Stomach (tissue), 19 donors: ENCODE data around the gene NKG7. TPM values are rescaled to one million over a fixed set of nuclear protein-coding genes. Genes with fewer than 3 reads are reported as not detected.
"Not testable (repeated sequence)": the region's sequence is repeated elsewhere in the genome, so short reads cannot be mapped to it uniquely, and the experiment has no call there.

Source experiments
- DNase-seq, 2 donors: peaks; one replicate each; pipeline versions ENCODE4 v3.0.0 to v3.0.0-alpha.2; 2013 to 2019
- H3K27ac ChIP-seq, 5 donors: fragments of 200-600 bp in 4 of 5; sonication (generic) in 4 of 5; one replicate each; pipeline ENCODE4 v1.5.1; 2013 to 2019; ENCODE audit warnings: mild to moderate bottlenecking in 1 of 5, moderate library complexity in 1 of 5
- H3K27me3 ChIP-seq, 3 donors: fragments of 200-600 bp; sonication (generic); one replicate each; pipeline ENCODE4 v1.5.1; 2017 to 2019; ENCODE audit warnings: mixed run types in 1 of 3
- H3K36me3 ChIP-seq, 4 donors: fragments of 200-600 bp; sonication (generic); 1 replicate in 3 of 4; 2 replicates in 1 of 4; pipeline ENCODE4 v1.5.1; 2016 to 2019
- H3K4me1 ChIP-seq, 4 donors: fragments of 200-600 bp; sonication (generic); one replicate each; pipeline ENCODE4 v1.5.1; 2016 to 2019
- H3K4me3 ChIP-seq, 4 donors: fragments of 200-600 bp; sonication (generic) in 3 of 4; one replicate each; pipeline ENCODE4 v1.5.1; 2016 to 2019; ENCODE audit warnings: mild to moderate bottlenecking in 1 of 4
- H3K9me3 ChIP-seq, 4 donors: fragments of 200-600 bp; sonication (generic); one replicate each; pipeline ENCODE4 v1.5.1; 2016 to 2019
- EP300 ChIP-seq: sonication (generic); formaldehyde crosslinking; IDR thresholded peaks from one replicate; pipeline ENCODE4 v1.6.1; 2017; ENCODE audit warnings: antibody characterized with exemption
- POLR2A ChIP-seq, 4 donors: fragments of 450-650 bp; IDR thresholded peaks; one replicate each; pipeline ENCODE4 v1.6.1; 2016; ENCODE audit warnings: antibody characterized with exemption in 4 of 4, control low read depth in 2 of 4, mild to moderate bottlenecking in 1 of 4, moderate library complexity in 1 of 4
- POLR2AphosphoS5 ChIP-seq, 3 donors: sonication (generic); formaldehyde crosslinking; IDR thresholded peaks; one replicate each; pipeline ENCODE4 v1.6.1; 2016; ENCODE audit warnings: antibody characterized with exemption in 3 of 3
- WGBS, 5 donors: extraction: QIAGEN DNeasy Blood & Tissue Kit in 3 of 5; methylation state at CpG; one replicate each; pipeline versions ENCODE4 v1.1.5 to v1.1.7; 2013 to 2018; 5-methylcytosine and 5-hydroxymethylcytosine counted together
- intact Hi-C: fragments of 100-400 bp; cut with DNase I; formaldehyde crosslinking; loops from one replicate; pipeline ENCODE4 v1.15.1; 2023; ENCODE audit warnings: low total_unique reads
- long read RNA-seq, 10 donors: transcript quantifications; one replicate each; lab custom pipeline, GENCODE V29; 2026
- polyA plus RNA-seq, 3 donors: library from polyadenylated mRNA; stranded (reverse); fragments of 200-250 nt; gene quantifications; one replicate each; pipeline ENCODE4 v1.2.3, GENCODE V29; 2013
- total RNA-seq, 5 donors: library from RNA; depleted of rRNA; stranded (reverse); fragments of >200 nt; gene quantifications; one replicate each; pipeline versions ENCODE4 v1.1.0 to v1.2.3, GENCODE V29; 2014 to 2016
- TF ChIP-seq, protein P1 (sequence below), 7 experiments: fragments of 450-650 bp in 4 of 7; fragments of 200-600 bp in 3 of 7; sonication (generic) in 3 of 7; IDR thresholded peaks; one replicate each; pipeline ENCODE4 v1.5.1; 2016 to 2019; ENCODE audit warnings: antibody characterized with exemption in 7 of 7, control low read depth in 2 of 7, mild to moderate bottlenecking in 1 of 7
- donor health status: healthy with polysubstance abuse.
- donor health status: Bipolar disorder and iron deficiency.
- donor health status: healthy.

NKG7 gene, protein sequence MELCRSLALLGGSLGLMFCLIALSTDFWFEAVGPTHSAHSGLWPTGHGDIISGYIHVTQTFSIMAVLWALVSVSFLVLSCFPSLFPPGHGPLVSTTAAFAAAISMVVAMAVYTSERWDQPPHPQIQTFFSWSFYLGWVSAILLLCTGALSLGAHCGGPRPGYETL
- total RNA-seq (1 to 10 TPM in 1 of 5 donors, not detected in 4; 7.7 TPM), polyA plus RNA-seq (1 to 10 TPM; 2.1 to 7.3 (median 3.1) TPM)
- long read RNA-seq, donor 1, partial matches to known transcripts, result 0 of 1 reads
- long read RNA-seq, donor 1, other reads (novel, unspliced or antisense), result 0 of 1 reads
- long read RNA-seq, donor 2, partial matches to known transcripts, result 0 of 4 reads
- long read RNA-seq, donor 2, other reads (novel, unspliced or antisense), result 0 of 4 reads
- long read RNA-seq, donor 3, result 0 reads
- long read RNA-seq, donor 4, result 0 reads
- long read RNA-seq, donor 5, partial matches to known transcripts, result 0 of 3 reads
- long read RNA-seq, donor 5, other reads (novel, unspliced or antisense), result 0 of 3 reads
- long read RNA-seq, donor 6, partial matches to known transcripts, result 0 of 4 reads
- long read RNA-seq, donor 6, other reads (novel, unspliced or antisense), result 0 of 4 reads
- long read RNA-seq, donor 7, partial matches to known transcripts, result 0 of 3 reads
- long read RNA-seq, donor 7, other reads (novel, unspliced or antisense), result 0 of 3 reads
- long read RNA-seq, donor 8, partial matches to known transcripts, result 0 of 1 reads
- long read RNA-seq, donor 8, other reads (novel, unspliced or antisense), result 0 of 1 reads
- long read RNA-seq, donor 9, result 0 reads
- long read RNA-seq, donor 10, result 0 reads

DNA sequence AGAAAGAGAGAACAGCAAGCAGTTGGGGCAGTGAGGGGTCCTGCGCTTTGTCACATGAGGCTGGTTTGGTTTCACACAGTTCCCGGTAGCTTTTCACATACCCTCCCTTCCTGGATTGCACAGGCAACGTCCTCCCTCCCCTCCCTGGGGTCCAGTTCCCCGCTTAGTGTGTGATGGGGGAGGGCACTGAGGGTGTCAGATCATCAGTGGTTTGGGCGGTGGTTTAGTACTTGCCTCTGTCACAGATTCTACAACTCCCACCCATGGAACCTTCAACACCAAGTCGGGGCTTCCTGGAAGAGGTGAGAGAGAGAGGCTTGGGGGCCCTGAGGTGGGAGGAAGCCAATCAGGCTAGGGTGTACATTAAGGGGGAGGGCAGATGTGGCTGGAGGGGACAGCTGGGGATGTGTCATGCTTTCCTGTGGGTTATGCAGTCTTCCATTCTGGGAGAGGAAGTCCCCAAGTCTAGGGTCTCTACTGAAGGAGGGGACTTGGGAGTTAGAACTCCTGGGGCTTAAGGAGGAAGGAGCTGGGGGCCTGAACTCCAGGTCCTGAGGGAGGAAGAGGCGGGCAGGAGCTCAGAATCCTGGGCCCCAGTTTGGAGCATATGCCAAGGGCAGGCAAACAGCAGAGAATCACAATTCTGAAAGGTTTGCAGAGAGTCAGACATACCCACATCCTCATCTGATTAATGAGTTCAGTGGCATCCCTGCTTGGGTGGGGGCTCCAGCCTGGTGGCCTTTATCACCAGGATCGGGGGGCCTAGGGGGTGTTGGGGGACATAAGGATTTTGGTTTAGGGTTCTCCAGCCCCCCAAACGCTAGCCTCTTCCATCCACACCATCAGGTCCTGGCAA is at the start of gene NKG7:
TSS of gene NKG7 (minus strand) at position 6 of the 856 bp plus-strand sequence. CDS start 119 bp downstream, outside the sequence.
- DNase-seq, result peak in 1 of 2 donors; percentile 58
- Histone ChIP-seq H3K4me3 (peak within 1 kb of the TSS in 3 of 4 donors; percentile 3 to 15 (median 10)), H3K27ac (peak within 1 kb of the TSS; percentile 23 to 65 (median 37)), H3K9me3 (no peaks in the 10 kb centered on the region), H3K36me3 (no peaks in the 10 kb centered on the region), H3K27me3 (no peaks in the 10 kb centered on the region), H3K4me1 (peaks cover 0 to 15% (median 10%) of the 10 kb centered on the region in 4 donors)
- no peak for TF ChIP-seq POLR2A (IDR thresholded peaks at IDR 0.05)
- TF ChIP-seq, protein P1, sequence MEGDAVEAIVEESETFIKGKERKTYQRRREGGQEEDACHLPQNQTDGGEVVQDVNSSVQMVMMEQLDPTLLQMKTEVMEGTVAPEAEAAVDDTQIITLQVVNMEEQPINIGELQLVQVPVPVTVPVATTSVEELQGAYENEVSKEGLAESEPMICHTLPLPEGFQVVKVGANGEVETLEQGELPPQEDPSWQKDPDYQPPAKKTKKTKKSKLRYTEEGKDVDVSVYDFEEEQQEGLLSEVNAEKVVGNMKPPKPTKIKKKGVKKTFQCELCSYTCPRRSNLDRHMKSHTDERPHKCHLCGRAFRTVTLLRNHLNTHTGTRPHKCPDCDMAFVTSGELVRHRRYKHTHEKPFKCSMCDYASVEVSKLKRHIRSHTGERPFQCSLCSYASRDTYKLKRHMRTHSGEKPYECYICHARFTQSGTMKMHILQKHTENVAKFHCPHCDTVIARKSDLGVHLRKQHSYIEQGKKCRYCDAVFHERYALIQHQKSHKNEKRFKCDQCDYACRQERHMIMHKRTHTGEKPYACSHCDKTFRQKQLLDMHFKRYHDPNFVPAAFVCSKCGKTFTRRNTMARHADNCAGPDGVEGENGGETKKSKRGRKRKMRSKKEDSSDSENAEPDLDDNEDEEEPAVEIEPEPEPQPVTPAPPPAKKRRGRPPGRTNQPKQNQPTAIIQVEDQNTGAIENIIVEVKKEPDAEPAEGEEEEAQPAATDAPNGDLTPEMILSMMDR (IDR thresholded peaks at IDR 0.05), result no peak
- no peak for TF ChIP-seq POLR2AphosphoS5 (IDR thresholded peaks at IDR 0.05)
- TF ChIP-seq EP300, result no peak
- WGBS, 5 donors, result 33 to 51% (median 46%) methylated on average over 7 to 9 of the region's 9 CpGs
- intact Hi-C loops, result no loop called here

DNA sequence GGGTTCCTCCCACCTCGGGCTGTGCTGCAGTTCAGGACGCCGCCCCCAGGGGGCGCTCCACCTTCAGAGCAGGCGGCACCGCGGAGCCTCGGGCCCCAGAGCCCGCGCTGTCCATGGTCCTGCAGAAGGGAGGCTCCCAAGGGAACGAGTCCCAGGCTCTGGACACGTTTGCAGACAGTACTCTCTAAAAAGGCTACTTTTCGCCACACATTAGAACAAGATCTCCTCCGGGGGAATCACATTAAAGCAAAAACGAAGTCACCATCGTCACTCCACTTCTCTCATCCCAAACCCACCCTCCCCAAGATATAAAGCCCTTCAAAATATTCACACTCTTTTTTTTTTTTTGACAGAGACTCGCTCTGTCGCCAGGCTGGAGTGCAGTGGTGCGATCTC is 49.6 kb upstream of the NKG7 start:
- Histone ChIP-seq H3K4me3 (peak overlapping the region in 1 of 4 donors; percentile 9), H3K9me3 (no peaks in the 10 kb centered on the region), H3K36me3 (no peaks in the 10 kb centered on the region), H3K27ac (no peak overlapping the region), H3K27me3 (peaks cover 3 to 58% (median 11%) of the 10 kb centered on the region in 3 donors), H3K4me1 (peaks cover 0 to 7% (median 0%) of the 10 kb centered on the region in 4 donors)
- intact Hi-C loops, result no loop called here
- WGBS, 5 donors, result 9 to 19% (median 11%) methylated on average over 9 to 19 of the region's 19 CpGs
- DNase-seq, result peak; percentile 86 to 92
- TF ChIP-seq EP300 (no peak), POLR2AphosphoS5 (IDR thresholded peaks at IDR 0.05) (peak in 1 of 3 donors; percentile 7), POLR2A (IDR thresholded peaks at IDR 0.05) (no peak)
- TF ChIP-seq, protein P1 (IDR thresholded peaks at IDR 0.05), result peak in 5 of 7 experiments; percentile 82 to 97 (median 92)

DNA sequence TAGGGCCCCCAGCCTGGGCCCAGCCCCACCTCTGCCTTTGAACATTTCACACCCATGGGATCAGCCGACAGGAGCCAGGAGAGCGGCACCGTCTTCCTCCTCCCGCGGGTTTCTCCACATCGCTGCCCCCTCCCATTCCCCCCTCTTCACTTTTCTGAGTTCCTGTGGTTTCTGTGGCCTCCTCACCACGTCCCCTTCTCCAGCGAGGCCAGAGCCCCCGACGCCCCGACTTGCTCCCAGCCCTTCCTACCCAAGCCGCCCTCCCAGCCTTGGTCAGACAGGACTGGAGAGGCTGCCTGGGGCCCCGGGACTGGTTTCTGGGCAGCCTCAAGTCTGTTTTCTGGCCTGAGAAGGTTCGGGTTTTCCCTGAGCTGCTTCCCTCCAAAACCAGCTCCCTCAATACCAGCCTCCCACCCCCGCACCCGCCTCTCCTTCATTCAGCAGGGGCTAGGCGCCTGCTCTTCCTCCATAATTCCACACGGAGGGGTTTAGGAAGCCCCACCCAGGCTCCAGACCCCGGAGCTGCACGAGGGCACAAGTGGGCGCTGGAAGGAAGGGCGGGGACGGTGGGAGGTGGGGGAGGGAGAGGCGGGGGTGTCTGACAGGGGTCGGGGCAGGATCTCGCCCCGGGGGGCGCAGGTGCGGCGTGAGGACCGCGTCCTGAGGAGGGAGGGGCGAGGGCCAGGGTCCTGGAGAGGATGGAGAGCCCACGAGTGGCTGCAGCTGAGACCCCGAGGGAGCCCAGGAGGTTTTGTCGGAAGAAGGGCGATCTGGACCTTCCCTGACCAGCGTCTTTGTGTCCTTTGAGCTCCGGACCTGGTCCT is 49.0 kb upstream of the NKG7 start:
- peaks cover 3 to 62% (median 11%) of the 10 kb centered on the region in 3 donors for H3K27me3 ChIP-seq
- no peak overlapping the region for H3K27ac ChIP-seq
- DNase-seq, result no peak
- peaks cover 0 to 7% (median 0%) of the 10 kb centered on the region in 4 donors for H3K4me1 ChIP-seq
- H3K9me3 ChIP-seq, result no peaks in the 10 kb centered on the region
- WGBS, 5 donors, result 10 to 29% (median 14%) methylated on average over 18 to 39 of the region's 39 CpGs
- H3K36me3 ChIP-seq, result no peaks in the 10 kb centered on the region
- peak overlapping the region in 1 of 4 donors; percentile 9 for H3K4me3 ChIP-seq
- TF ChIP-seq EP300 (no peak), POLR2AphosphoS5 (IDR thresholded peaks at IDR 0.05) (no peak), POLR2A (IDR thresholded peaks at IDR 0.05) (no peak)
- TF ChIP-seq, protein P1 (IDR thresholded peaks at IDR 0.05), result no peak
- intact Hi-C loops, result no loop called here

DNA sequence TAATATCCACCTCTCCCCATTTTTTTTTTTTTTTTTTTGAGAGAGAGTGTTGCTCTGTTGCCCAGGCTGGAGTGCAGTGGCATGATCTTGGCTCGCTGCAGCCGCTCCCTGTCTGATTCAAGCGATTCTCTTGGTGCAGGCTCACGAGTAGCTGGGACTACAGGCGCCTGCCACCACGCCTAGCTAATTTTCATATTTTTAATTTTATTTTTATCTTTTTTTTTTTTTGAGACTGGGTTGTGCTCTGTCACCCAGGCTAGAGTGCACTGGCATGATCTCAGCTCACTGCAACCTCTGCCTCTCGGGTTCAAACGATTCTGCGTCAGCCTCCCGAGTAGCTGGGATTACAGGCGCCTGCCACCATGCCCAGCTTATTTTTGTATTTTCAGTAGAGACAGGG is 48.1 kb upstream of the NKG7 start:
- H3K36me3 ChIP-seq, H3K9me3 ChIP-seq, H3K4me1 ChIP-seq, H3K4me3 ChIP-seq, DNase-seq, intact Hi-C loops, H3K27ac ChIP-seq: not testable (repeated sequence)
- WGBS, 5 donors, result 85 to 88% (median 87%) methylated on average over 11 of the region's 11 CpGs
- H3K27me3 ChIP-seq, result peaks cover 3 to 62% (median 11%) of the 10 kb centered on the region in 3 donors
